SH-SY5Y (cell line): Measurements from ENCODE around the gene MEAK7.

ENCODE experiments used
- GATA2 ChIP-seq: IDR thresholded peaks from 2 replicates; pipeline ENCODE4 v1.6.1; 2011; ENCODE audit warnings: mild to moderate bottlenecking, low read depth, low read length
- GATA3 ChIP-seq: IDR thresholded peaks from 2 replicates; pipeline ENCODE4 v1.6.1; 2011; ENCODE audit warnings: low read depth, mild to moderate bottlenecking, low read length, moderate library complexity

- no peak for TF ChIP-seq GATA3
- no peak for TF ChIP-seq GATA2
Measured at GRCh38 chr16:84528322-84528721, 23.9 kb upstream of the MEAK7 start.
